GM10266 (cell line): ENCODE measurements around the gene SOX18.
A peak's percentile ranks its signal among the peaks of the same experiment; 100 is the strongest.

Experiments used
- DNase-seq: peaks from one replicate; pipeline ENCODE4 v3.0.0; 2012; ENCODE audit errors: extremely low spot score
- CTCF ChIP-seq: IDR thresholded peaks from 2 replicates; pipeline ENCODE4 v1.5.1; 2012; ENCODE audit warnings: mild to moderate bottlenecking, low read depth; ENCODE audit not compliant: control insufficient read depth, insufficient read depth; ENCODE audit errors: missing control alignments

Gene SOX18

GRCh38 chr20:64038565-64039292, 10.7 kb downstream of the SOX18 start:
- DNase-seq = peak; percentile 93
- TF ChIP-seq CTCF = peak; percentile 89

- DNase-seq = no peak
- TF ChIP-seq CTCF = peak; percentile 23
Observed at GRCh38 chr20:64038224-64038564, 11.2 kb downstream of the SOX18 start.

- DNase-seq = peak; percentile 69
- TF ChIP-seq CTCF = no peak
Observed at GRCh38 chr20:64037498-64038213, 11.8 kb downstream of the SOX18 start.

- TF ChIP-seq CTCF = no peak
- no peak for DNase-seq
Observed at GRCh38 chr20:64037199-64037497, 12.3 kb downstream of the SOX18 start.

GRCh38 chr20:64036346-64037198, 12.9 kb downstream of the SOX18 start:
- no peak for DNase-seq
- no peak for TF ChIP-seq CTCF

GRCh38 chr20:64035933-64036345, 13.5 kb downstream of the SOX18 start, which contains the start of gene C20orf204:
C20orf204 (plus strand) TSS chr20:64036182; CDS start chr20:64036324, 142 bp downstream.
- no peak for DNase-seq
- TF ChIP-seq CTCF = no peak
